OCI-LY7 (cell line): ENCODE data around the gene MORN5. TPM values are rescaled to one million over a fixed set of nuclear protein-coding genes. Genes with fewer than 3 reads are reported as not detected.

Experiments
- BruUV-seq: library from RNA; stranded (reverse); fragments of 400-500 nt; replicated peaks from 2 replicates; lab custom pipeline; 2021; lab: Mats Ljungman, UMichigan
- CTCF ChIA-PET: fragments of 300-600 bp; sonication (Branson Sonifier 250); formaldehyde crosslinking; loops from one replicate; lab custom pipeline; 2022; ENCODE audit warnings: antibody characterized with exemption; ENCODE audit not compliant: unreplicated experiment; lab: Charles Lee
- POLR2A ChIA-PET: fragments of 300-600 bp; sonication (Branson Sonifier 250); formaldehyde crosslinking; loops from one replicate; lab custom pipeline; 2022; ENCODE audit warnings: antibody characterized with exemption; lab: Charles Lee
- DNase-seq: peaks from one replicate; pipeline ENCODE4 v3.0.0-alpha.2; 2015; ENCODE audit warnings: low spot score
- H2AFZ ChIP-seq: fragments of 200-600 bp; sonication (generic), shearing (Covaris generic); 2 replicates; pipeline ENCODE4 v1.6.1; 2014; ENCODE audit warnings: mild to moderate bottlenecking, antibody characterized with exemption, low read length, moderate library complexity
- H3K27ac ChIP-seq: fragments of 200-600 bp; sonication (generic); 2 replicates; pipeline ENCODE4 v1.5.1; 2014; ENCODE audit warnings: mixed run types, low read depth, mild to moderate bottlenecking, moderate library complexity, low read length, inconsistent platforms; ENCODE audit not compliant: poor library complexity, severe bottlenecking
- H3K36me3 ChIP-seq: fragments of 200-600 bp; sonication (generic); 2 replicates; pipeline ENCODE4 v1.6.1; 2014; ENCODE audit warnings: mild to moderate bottlenecking, antibody characterized with exemption, low read length, moderate library complexity, mixed read lengths; ENCODE audit not compliant: insufficient read depth
- H3K4me1 ChIP-seq: fragments of 200-600 bp; sonication (generic); 2 replicates; pipeline ENCODE4 v1.5.1; 2014; ENCODE audit warnings: mild to moderate bottlenecking, low read length; ENCODE audit not compliant: insufficient read depth, poor library complexity, severe bottlenecking
- H3K4me2 ChIP-seq: fragments of 200-600 bp; sonication (generic); 2 replicates; pipeline ENCODE4 v1.6.1; 2014; ENCODE audit warnings: mild to moderate bottlenecking, low read length
- H3K4me3 ChIP-seq: fragments of 200-600 bp; sonication (generic); 2 replicates; pipeline ENCODE4 v1.5.1; 2014; ENCODE audit warnings: mild to moderate bottlenecking, low read depth, low read length; ENCODE audit not compliant: poor library complexity, severe bottlenecking
- H3K79me2 ChIP-seq: fragments of 200-600 bp; sonication (generic); 2 replicates; pipeline ENCODE4 v1.6.1; 2016; ENCODE audit warnings: low read depth, mild to moderate bottlenecking, low read length, moderate library complexity, mixed read lengths; ENCODE audit not compliant: insufficient read depth
- H3K9me2 ChIP-seq: fragments of 200-600 bp; sonication (generic); 2 replicates; pipeline ENCODE4 v1.6.1; 2016; ENCODE audit warnings: mild to moderate bottlenecking, low read length, mixed read lengths; ENCODE audit not compliant: insufficient read depth
- H3K9me3 ChIP-seq: fragments of 200-600 bp; sonication (generic); 2 replicates; pipeline ENCODE4 v1.6.1; 2014; ENCODE audit warnings: mild to moderate bottlenecking, mixed run types, low read length, mixed read lengths
- H4K20me1 ChIP-seq: fragments of 200-600 bp; sonication (generic); 2 replicates; pipeline ENCODE4 v1.6.1; 2014; ENCODE audit warnings: mild to moderate bottlenecking, antibody characterized with exemption, low read length, moderate library complexity, mixed read lengths; ENCODE audit not compliant: insufficient read depth
- EZH2phosphoT487 ChIP-seq: fragments of 200-600 bp; sonication (generic); IDR thresholded peaks from 2 replicates; pipeline ENCODE4 v1.6.1; 2018; ENCODE audit warnings: low read depth, borderline replicate concordance, mild to moderate bottlenecking, mixed run types, antibody characterized with exemption, low read length, moderate library complexity, mixed read lengths
- intact Hi-C: fragments of 100-400 bp; cut with micrococcal nuclease; formaldehyde crosslinking; loops from one replicate; pipeline ENCODE4 v1.10.0; 2022; ENCODE audit not compliant: unreplicated experiment
- total RNA-seq, 2 experiments: library from RNA; depleted of rRNA in 1 of 2; stranded (reverse); fragments of >200 nt in 1 of 2; shearing (Covaris generic) in 1 of 2; gene quantifications; 2 replicates each; pipeline ENCODE4 v1.2.3, GENCODE V29; 2014 to 2022
- TF ChIP-seq, protein P1 (sequence below): fragments of 200-600 bp; sonication (generic); conservative IDR thresholded peaks from 2 replicates; pipeline ENCODE4 v1.5.1; 2014; ENCODE audit warnings: mild to moderate bottlenecking, antibody characterized with exemption, low read length, moderate library complexity, mixed read lengths

MORN5 gene
- total RNA-seq, 2 experiments from 2014 or later = not detected

DNA sequence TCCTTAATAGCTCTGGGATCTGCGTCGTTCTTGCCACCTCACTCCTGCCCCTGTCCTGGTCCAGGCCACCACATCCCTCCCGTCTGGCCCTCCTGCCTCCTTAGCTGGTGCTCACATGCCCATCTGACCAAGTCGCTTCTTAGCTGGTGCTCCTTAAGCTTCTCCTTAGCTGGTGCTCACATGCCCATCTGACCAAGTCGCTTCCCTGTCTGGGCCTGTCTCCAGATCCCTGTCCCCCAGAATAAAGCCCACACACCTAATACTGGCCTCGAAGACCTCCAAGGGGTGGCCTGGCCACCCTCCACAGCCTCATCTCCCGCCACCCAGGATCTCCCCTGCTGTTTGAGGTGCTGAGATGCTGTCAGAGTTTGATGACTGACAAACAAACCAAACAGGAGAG is 35.2 kb upstream of the MORN5 start:
- H3K9me3 ChIP-seq = no peaks in the 10 kb centered on the region
- no TSS peak for BruUV-seq
- no peak for DNase-seq
- H2AFZ ChIP-seq = no peak overlapping the region
- no peak overlapping the region for H3K27ac ChIP-seq
- intact Hi-C loops = loop anchor here (5.0 kb wide), 1 partner anchor 328 kb away; no protein-coding TSS in a partner anchor
- TF ChIP-seq, protein P1, sequence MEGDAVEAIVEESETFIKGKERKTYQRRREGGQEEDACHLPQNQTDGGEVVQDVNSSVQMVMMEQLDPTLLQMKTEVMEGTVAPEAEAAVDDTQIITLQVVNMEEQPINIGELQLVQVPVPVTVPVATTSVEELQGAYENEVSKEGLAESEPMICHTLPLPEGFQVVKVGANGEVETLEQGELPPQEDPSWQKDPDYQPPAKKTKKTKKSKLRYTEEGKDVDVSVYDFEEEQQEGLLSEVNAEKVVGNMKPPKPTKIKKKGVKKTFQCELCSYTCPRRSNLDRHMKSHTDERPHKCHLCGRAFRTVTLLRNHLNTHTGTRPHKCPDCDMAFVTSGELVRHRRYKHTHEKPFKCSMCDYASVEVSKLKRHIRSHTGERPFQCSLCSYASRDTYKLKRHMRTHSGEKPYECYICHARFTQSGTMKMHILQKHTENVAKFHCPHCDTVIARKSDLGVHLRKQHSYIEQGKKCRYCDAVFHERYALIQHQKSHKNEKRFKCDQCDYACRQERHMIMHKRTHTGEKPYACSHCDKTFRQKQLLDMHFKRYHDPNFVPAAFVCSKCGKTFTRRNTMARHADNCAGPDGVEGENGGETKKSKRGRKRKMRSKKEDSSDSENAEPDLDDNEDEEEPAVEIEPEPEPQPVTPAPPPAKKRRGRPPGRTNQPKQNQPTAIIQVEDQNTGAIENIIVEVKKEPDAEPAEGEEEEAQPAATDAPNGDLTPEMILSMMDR = no peak
- TF ChIP-seq EZH2phosphoT487 = no peak
- H4K20me1 ChIP-seq = no peaks in the 10 kb centered on the region
- H3K4me3 ChIP-seq = no peak overlapping the region
- ChIA-PET CTCF (interaction anchor here (0.6 to 2.5 kb wide), 7 partner anchors 23 to 229 kb away, joined by 3 to 26 read pairs (median 3); partner anchors contain the start of genes MRRF, NDUFA8 and RBM18), POLR2A (interaction anchor here (0.9 to 1.6 kb wide), 2 partner anchors 23 to 227 kb away, joined by 3 to 5 read pairs; no protein-coding TSS in a partner anchor)
- H3K4me2 ChIP-seq = no peak overlapping the region
- no peaks in the 10 kb centered on the region for H3K79me2 ChIP-seq
- H3K36me3 ChIP-seq = no peaks in the 10 kb centered on the region
- peaks cover 5% of the 10 kb centered on the region for H3K4me1 ChIP-seq
- H3K9me2 ChIP-seq = no peaks in the 10 kb centered on the region

- intact Hi-C loops = loop anchor here (1.0 kb wide), 1 partner anchor 225 kb away; no protein-coding TSS in a partner anchor
- no peaks in the 10 kb centered on the region for H3K79me2 ChIP-seq
- H4K20me1 ChIP-seq = no peaks in the 10 kb centered on the region
- no peaks in the 10 kb centered on the region for H3K36me3 ChIP-seq
- H3K4me1 ChIP-seq = peaks cover 5% of the 10 kb centered on the region
- H2AFZ ChIP-seq = no peak overlapping the region
- no peak overlapping the region for H3K4me2 ChIP-seq
- no peak overlapping the region for H3K27ac ChIP-seq
- H3K4me3 ChIP-seq = no peak overlapping the region
- ChIA-PET CTCF (interaction anchor here (0.6 to 2.5 kb wide), 7 partner anchors 24 to 228 kb away, joined by 3 to 26 read pairs (median 3); partner anchors contain the start of genes MRRF, NDUFA8 and RBM18), POLR2A (interaction anchor here (0.9 to 1.6 kb wide), 2 partner anchors 23 to 226 kb away, joined by 3 to 5 read pairs; no protein-coding TSS in a partner anchor)
- H3K9me3 ChIP-seq = no peaks in the 10 kb centered on the region
- TF ChIP-seq EZH2phosphoT487 = no peak
- TF ChIP-seq, protein P1 = peak; percentile 92
- peak; percentile 74 for DNase-seq
- BruUV-seq = no TSS peak
- no peaks in the 10 kb centered on the region for H3K9me2 ChIP-seq
Observed at GRCh38 chr9:122125158-122125508, 34.6 kb upstream of the MORN5 start.
